Ishikawa (cell line): Measurements from ENCODE around the gene TRPV4.

Experiments used
- CEBPB ChIP-seq: IDR thresholded peaks from 2 replicates; pipeline ENCODE4 v1.6.1; 2012
- CREB1 ChIP-seq: IDR thresholded peaks from 2 replicates; pipeline ENCODE4 v1.6.1; 2012; ENCODE audit warnings: low read depth
- EGR1 ChIP-seq: IDR thresholded peaks from 2 replicates; pipeline ENCODE4 v1.6.1; 2012
- EP300 ChIP-seq: IDR thresholded peaks from 2 replicates; pipeline ENCODE4 v1.6.1; 2012; ENCODE audit warnings: borderline replicate concordance
- FOXM1 ChIP-seq: IDR thresholded peaks from 2 replicates; pipeline ENCODE4 v1.6.1; 2012; ENCODE audit warnings: low read depth, borderline replicate concordance
- NFIC ChIP-seq: IDR thresholded peaks from 2 replicates; pipeline ENCODE4 v1.6.1; 2012
- RAD21 ChIP-seq: IDR thresholded peaks from 2 replicates; pipeline ENCODE4 v1.6.1; 2012; ENCODE audit warnings: low read depth
- TAF1 ChIP-seq: IDR thresholded peaks from 2 replicates; pipeline ENCODE4 v1.6.1; 2012; ENCODE audit warnings: low read depth, mild to moderate bottlenecking
- TCF12 ChIP-seq: IDR thresholded peaks from 2 replicates; pipeline ENCODE4 v1.6.1; 2012; ENCODE audit warnings: low read depth
- TEAD4 ChIP-seq: IDR thresholded peaks from 2 replicates; pipeline ENCODE4 v1.6.1; 2012
- YY1 ChIP-seq: IDR thresholded peaks from 2 replicates; pipeline ENCODE4 v1.6.1; 2012; ENCODE audit warnings: low read depth
- ZBTB7A ChIP-seq: IDR thresholded peaks from 2 replicates; pipeline ENCODE4 v1.6.1; 2012; ENCODE audit warnings: low read depth
- TF ChIP-seq, protein P1 (sequence below): IDR thresholded peaks from 2 replicates; pipeline ENCODE4 v1.6.1; 2012; ENCODE audit warnings: low read depth, mild to moderate bottlenecking
- TF ChIP-seq, protein P2 (sequence below): IDR thresholded peaks from 2 replicates; pipeline ENCODE4 v1.6.1; 2012
- TF ChIP-seq, protein P3 (sequence below): IDR thresholded peaks from 2 replicates; pipeline ENCODE4 v1.6.1; 2012

TRPV4 gene

DNA sequence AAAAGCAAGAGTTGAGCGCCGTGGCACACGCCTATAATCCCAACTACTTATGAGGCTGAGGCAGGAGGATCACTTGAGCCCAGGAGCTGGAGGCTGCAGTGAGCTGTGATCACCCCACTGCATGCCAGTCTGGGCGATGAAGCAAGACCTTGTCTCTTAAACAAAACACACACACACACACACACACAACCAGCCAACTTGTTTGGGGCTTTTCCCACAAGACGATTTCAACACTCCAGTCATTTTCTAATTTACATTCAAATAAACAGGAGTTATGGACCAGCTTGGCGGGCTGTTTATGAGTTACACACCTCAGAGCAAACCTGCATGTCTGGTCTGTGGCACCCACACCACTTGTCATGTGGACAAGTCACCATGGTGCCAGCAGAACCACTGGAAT, 40.5 kb upstream of the TRPV4 start:
- no peak for TF ChIP-seq NFIC

DNA sequence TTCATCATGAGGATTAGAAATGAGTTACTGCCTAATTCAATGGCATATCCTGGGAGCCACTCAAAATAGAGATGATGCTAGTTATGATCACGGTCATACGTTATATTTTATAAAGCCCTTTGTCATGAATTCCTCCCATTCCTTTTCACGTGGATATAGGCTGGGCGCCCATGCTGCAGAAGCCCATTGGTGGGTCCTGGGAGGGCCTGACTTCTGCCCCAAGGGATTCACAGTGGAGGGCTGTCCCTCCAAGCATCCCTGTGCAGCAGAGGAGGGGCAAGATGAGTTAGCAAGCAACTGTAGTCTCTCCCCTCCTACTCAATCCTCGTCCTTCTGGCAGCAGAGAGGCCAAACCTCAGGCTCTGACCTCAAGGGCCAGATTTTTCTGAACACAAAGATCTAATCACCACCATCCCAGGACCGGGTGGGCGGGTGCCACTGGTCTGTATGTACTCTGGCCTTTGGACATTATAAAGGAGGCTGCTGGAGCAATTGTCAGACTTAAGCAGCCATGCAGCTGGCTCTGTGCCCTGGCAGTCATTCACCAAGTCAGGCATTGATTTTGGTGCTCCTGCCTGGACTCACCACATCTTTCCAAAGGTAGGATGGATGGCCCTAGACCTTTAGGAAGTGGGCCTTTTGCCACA, 38.6 kb upstream of the TRPV4 start:
- TF ChIP-seq, protein P1, sequence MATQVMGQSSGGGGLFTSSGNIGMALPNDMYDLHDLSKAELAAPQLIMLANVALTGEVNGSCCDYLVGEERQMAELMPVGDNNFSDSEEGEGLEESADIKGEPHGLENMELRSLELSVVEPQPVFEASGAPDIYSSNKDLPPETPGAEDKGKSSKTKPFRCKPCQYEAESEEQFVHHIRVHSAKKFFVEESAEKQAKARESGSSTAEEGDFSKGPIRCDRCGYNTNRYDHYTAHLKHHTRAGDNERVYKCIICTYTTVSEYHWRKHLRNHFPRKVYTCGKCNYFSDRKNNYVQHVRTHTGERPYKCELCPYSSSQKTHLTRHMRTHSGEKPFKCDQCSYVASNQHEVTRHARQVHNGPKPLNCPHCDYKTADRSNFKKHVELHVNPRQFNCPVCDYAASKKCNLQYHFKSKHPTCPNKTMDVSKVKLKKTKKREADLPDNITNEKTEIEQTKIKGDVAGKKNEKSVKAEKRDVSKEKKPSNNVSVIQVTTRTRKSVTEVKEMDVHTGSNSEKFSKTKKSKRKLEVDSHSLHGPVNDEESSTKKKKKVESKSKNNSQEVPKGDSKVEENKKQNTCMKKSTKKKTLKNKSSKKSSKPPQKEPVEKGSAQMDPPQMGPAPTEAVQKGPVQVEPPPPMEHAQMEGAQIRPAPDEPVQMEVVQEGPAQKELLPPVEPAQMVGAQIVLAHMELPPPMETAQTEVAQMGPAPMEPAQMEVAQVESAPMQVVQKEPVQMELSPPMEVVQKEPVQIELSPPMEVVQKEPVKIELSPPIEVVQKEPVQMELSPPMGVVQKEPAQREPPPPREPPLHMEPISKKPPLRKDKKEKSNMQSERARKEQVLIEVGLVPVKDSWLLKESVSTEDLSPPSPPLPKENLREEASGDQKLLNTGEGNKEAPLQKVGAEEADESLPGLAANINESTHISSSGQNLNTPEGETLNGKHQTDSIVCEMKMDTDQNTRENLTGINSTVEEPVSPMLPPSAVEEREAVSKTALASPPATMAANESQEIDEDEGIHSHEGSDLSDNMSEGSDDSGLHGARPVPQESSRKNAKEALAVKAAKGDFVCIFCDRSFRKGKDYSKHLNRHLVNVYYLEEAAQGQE, result no peak
- TF ChIP-seq EP300 (no peak), CEBPB (no peak), TCF12 (no peak)

DNA sequence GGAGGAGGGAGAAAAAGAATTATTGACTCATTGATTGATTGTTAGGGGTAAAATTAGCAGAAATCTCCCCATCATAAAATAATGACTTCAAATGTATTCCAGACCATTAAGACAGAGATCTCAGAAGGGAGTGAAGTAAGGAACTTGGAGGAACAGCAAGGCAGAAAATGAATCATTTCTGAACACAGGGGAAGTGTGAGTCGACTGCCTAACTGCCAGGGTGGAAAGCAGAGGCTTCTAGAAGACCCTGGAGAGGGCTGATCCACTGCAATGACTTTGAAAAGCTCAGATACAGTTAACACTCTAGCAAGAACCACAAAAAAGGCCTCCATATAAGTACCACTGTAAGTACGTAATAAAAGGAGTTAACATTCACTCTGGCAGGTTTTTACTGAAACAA, 37.5 kb upstream of the TRPV4 start:
- no peak for TF ChIP-seq EP300
- no peak for TF ChIP-seq CEBPB
- no peak for TF ChIP-seq TAF1
- TF ChIP-seq RAD21, result no peak
- no peak for TF ChIP-seq CREB1
- TF ChIP-seq, protein P1, result no peak
- TF ChIP-seq ZBTB7A, result no peak

DNA sequence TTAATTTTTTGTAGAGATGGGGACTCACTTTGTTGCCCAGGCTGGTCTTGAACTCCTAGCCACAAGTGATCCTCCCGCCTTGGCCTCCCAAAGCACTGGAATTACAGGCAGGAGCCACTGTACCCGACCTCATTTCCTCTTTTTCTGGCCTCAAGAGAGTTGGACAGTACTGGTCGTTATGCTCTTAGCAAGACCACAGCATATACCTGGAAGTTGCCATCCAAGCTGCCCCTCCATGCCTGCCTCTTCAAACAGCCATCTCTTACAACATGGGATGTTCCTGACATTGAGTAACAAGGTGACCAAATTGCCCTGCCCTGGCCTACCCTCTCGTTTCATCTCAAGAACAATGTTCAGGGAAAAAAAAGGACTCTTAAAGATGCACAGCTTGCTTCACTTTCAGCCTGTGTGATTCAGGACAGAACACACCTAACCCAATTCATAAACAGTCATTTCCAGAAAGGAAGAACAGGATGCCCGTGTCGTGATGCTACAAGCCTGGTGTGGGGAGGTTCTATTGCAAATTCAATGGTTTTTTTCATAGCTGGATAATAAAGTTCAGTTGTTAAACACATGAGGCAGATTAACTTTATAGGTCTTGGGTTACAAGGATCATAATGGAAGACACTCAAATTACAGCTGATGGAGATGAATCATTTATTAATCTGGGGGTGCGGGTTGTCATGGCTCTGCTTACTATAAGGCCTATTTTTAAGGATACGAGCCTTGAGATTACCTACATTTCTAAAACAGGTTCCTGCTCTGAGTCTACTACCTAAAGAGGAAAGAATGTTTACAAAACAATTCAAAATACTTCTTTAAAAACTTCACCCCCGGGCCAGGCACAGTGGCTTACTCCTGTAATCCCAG, 35.2 kb upstream of the TRPV4 start:
- TF ChIP-seq, protein P1, result no peak
- no peak for TF ChIP-seq CREB1
- no peak for TF ChIP-seq TCF12
- TF ChIP-seq, protein P2, sequence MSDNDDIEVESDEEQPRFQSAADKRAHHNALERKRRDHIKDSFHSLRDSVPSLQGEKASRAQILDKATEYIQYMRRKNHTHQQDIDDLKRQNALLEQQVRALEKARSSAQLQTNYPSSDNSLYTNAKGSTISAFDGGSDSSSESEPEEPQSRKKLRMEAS, result no peak
- no peak for TF ChIP-seq EGR1
- TF ChIP-seq EP300, result no peak
- no peak for TF ChIP-seq NFIC
- TF ChIP-seq, protein P3, sequence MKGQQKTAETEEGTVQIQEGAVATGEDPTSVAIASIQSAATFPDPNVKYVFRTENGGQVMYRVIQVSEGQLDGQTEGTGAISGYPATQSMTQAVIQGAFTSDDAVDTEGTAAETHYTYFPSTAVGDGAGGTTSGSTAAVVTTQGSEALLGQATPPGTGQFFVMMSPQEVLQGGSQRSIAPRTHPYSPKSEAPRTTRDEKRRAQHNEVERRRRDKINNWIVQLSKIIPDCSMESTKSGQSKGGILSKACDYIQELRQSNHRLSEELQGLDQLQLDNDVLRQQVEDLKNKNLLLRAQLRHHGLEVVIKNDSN, result no peak
- no peak for TF ChIP-seq TAF1
- no peak for TF ChIP-seq ZBTB7A
- no peak for TF ChIP-seq TEAD4
- TF ChIP-seq FOXM1, result no peak
- no peak for TF ChIP-seq YY1
- no peak for TF ChIP-seq RAD21
- no peak for TF ChIP-seq CEBPB

DNA sequence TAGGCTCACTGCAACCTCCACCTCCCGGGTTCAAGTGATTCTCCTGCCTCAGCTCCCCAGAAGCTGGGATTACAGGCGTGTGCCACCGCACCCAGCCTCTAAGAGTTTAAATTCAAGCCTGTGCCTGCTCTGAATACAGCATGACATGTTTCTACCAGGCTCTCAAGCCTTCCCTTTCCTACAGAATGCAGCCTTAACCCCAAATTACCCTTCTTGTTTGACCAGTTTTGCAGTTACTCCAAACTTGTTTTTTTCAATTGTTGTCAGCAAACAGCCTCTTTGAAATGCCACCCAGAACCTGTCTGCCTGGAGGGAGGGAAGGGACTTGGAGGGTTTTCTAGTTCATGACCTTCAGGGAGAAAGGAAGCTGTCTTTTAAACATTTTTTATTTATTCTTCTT, 31.7 kb upstream of the TRPV4 start:
- peak; percentile 47; the same call in 1 of the 2 replicates for TF ChIP-seq TEAD4
- TF ChIP-seq TAF1, result no peak
- TF ChIP-seq FOXM1, result no peak
- TF ChIP-seq CEBPB, result 0 out of 2 replicates have a peak, but pooled peaks have one; percentile 16
- 0 out of 2 replicates have a peak, but pooled peaks have one; percentile 7 for TF ChIP-seq NFIC
